ENCODE data around the gene DAPK1.

The DAPK1 gene

GRCh38 chr9:87630266-87630665, 132.6 kb downstream of the DAPK1 start:
- H3K4me1 ChIP-seq (ENCODE audit: control insufficient read depth, insufficient read depth, low read length) = no peaks in the 10 kb centered on the region
- TF ChIP-seq OVOL3 (tag by site-specific recombination; IDR thresholded peaks at IDR 0.05) (no peak), ZNF202 (tag by site-specific recombination; IDR thresholded peaks at IDR 0.05; ENCODE audit: borderline replicate concordance) (no peak), ZNF654 (tag by site-specific recombination; IDR thresholded peaks at IDR 0.05; ENCODE audit: low read depth) (no peak), ZNF488 (tag by site-specific recombination; IDR thresholded peaks at IDR 0.05) (no peak), PRDM2 (tag by site-specific recombination; IDR thresholded peaks at IDR 0.05; ENCODE audit: borderline replicate concordance) (no peak), ZBTB26 (tag by site-specific recombination; optimal IDR thresholded peaks at IDR 0.05) (no peak), ZNF37A (tag by site-specific recombination; IDR thresholded peaks at IDR 0.05) (no peak), ZNF692 (tag by site-specific recombination; IDR thresholded peaks at IDR 0.05) (no peak), ZNF48 (tag by site-specific recombination; IDR thresholded peaks at IDR 0.05) (no peak), GLIS2 (tag by site-specific recombination; IDR thresholded peaks at IDR 0.05) (no peak), ZNF791 (tag by site-specific recombination; IDR thresholded peaks at IDR 0.05) (no peak)
- H3K36me3 ChIP-seq (ENCODE audit: control insufficient read depth in 2 of 2, insufficient read depth in 1 of 2, low read length in 2 of 2) = peaks cover 0 to 4% of the 10 kb centered on the region in 2 experiments; a peak in 1 of 3 replicates
- no peaks in the 10 kb centered on the region for H3K9me3 ChIP-seq (ENCODE audit: control insufficient read depth, insufficient read depth, low read depth, low read length)
- CTCF ChIA-PET = interaction anchor here (0.6 kb wide), 2 partner anchors 12 to 1465 kb away, joined by 3 to 6 read pairs; no protein-coding TSS in a partner anchor
- POLR2A ChIA-PET = no interaction called here
- H3K4me3 ChIP-seq (ENCODE audit: low read depth, low read length) = no peak overlapping the region
- no peak overlapping the region for H3K27ac ChIP-seq (ENCODE audit: extremely low read depth, low read depth, low read length)

GRCh38 chr9:87630846-87631245, 133.2 kb downstream of the DAPK1 start:
- no peak for TF ChIP-seq ZNF19 (tag by site-specific recombination; IDR thresholded peaks at IDR 0.05; ENCODE audit: low read depth)
- no peak for TF ChIP-seq KLF7 (tag by site-specific recombination; IDR thresholded peaks at IDR 0.05; ENCODE audit: borderline replicate concordance)
- TF ChIP-seq ZNF148 (tag by site-specific recombination; IDR thresholded peaks at IDR 0.05; ENCODE audit: borderline replicate concordance) = no peak
- TF ChIP-seq WT1 (tag by site-specific recombination; IDR thresholded peaks at IDR 0.05) = no peak
- TF ChIP-seq SALL2 (tag by site-specific recombination; IDR thresholded peaks at IDR 0.05; ENCODE audit: borderline replicate concordance) = no peak
- H3K4me1 ChIP-seq (ENCODE audit: control insufficient read depth, insufficient read depth, low read length) = no peaks in the 10 kb centered on the region
- CTCF ChIA-PET = interaction anchor here (0.5 kb wide), 1 partner anchor 119 kb away, joined by 3 read pairs; no protein-coding TSS in a partner anchor
- POLR2A ChIA-PET = no interaction called here
- peaks cover 0 to 4% of the 10 kb centered on the region in 2 experiments; a peak in 1 of 3 replicates for H3K36me3 ChIP-seq (ENCODE audit: control insufficient read depth in 2 of 2, insufficient read depth in 1 of 2, low read length in 2 of 2)
- H3K4me3 ChIP-seq (ENCODE audit: low read depth, low read length) = no peak overlapping the region
- H3K27ac ChIP-seq (ENCODE audit: extremely low read depth, low read depth, low read length) = no peak overlapping the region
- H3K9me3 ChIP-seq (ENCODE audit: control insufficient read depth, insufficient read depth, low read depth, low read length) = no peaks in the 10 kb centered on the region
